Right kidney (tissue), 9 donors: Measurements from ENCODE around the gene CCDC92B.
"Not testable (repeated sequence)": the region's sequence is repeated elsewhere in the genome, so short reads cannot be mapped to it uniquely, and the experiment has no call there.

ENCODE experiments used
- DNase-seq: peaks from one replicate; pipeline ENCODE4 v3.0.0-alpha.2; 2016
- long read RNA-seq, 8 donors: transcript quantifications; one replicate each; lab custom pipeline, GENCODE V29; 2026

CCDC92B gene
- long read RNA-seq, donor 1, result 0 reads
- long read RNA-seq, donor 2, result 0 reads
- long read RNA-seq, donor 3, partial matches to known transcripts, result 0 of 1 reads
- long read RNA-seq, donor 3, other reads (novel, unspliced or antisense), result 0 of 1 reads
- long read RNA-seq, donor 4, partial matches to known transcripts, result 0 of 1 reads
- long read RNA-seq, donor 4, other reads (novel, unspliced or antisense), result 0 of 1 reads
- long read RNA-seq, donor 5, partial matches to known transcripts, result 0 of 1 reads
- long read RNA-seq, donor 5, other reads (novel, unspliced or antisense), result 0 of 1 reads
- long read RNA-seq, donor 6, partial matches to known transcripts, result 0 of 1 reads
- long read RNA-seq, donor 6, other reads (novel, unspliced or antisense), result 0 of 1 reads
- long read RNA-seq, donor 7, result 0 reads
- long read RNA-seq, donor 8, result 0 reads

- no peak for DNase-seq
Observed at GRCh38 chr17:2749058-2749783, at the start of gene CCDC92B. TSS of gene CCDC92B (minus strand) at chr17:2749652. CDS start at chr17:2735145, 14,507 bp downstream.

- no peak for DNase-seq
Observed at GRCh38 chr17:2798678-2799077, 49.2 kb upstream of the CCDC92B start.

DNA sequence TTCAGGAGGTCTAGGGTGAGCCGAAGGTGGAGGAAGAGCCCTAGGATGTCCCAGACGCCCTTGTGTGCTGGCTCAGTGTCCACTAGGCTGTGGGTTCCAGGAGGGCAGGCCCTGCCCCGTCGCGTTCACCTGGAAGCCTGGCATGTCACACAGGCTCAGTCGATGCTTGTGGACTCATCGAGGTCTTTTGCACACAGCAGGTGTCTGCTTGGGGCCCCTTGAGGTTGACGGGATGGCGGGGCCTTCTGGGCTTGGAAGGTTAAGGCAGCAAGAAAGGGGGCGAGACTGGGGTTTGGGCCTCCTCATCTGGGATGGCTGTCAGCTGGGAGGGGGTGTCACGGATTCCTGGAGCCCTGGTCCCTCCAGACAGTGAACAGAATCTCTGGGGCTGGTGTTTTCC lies 48.7 kb upstream of the CCDC92B start:
- no peak for DNase-seq

GRCh38 chr17:2797637-2798036 lies 48.2 kb upstream of the CCDC92B start:
- no peak for DNase-seq

DNA sequence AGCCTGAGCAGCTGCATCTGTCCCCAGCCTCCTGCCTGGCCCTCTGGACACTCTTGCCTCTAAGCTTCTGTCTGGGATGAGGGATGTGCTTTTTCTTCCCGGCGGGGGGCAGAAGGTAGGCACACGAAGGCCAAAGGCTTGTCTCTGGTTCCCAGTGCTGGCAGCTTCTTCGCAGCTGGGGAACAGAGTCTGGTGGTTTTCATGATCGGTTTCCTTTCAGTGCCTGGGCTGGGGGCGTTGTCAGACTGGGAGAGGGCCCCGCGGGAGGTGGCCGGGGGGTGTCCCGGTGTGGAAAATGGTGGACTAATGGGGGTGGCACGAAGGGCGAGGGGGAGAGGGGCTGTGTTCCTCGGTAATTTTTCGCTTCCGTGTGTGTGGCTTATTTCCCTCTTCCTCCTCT lies 47.8 kb upstream of the CCDC92B start:
- DNase-seq, result no peak

- no peak for DNase-seq
Observed at GRCh38 chr17:2796164-2797125, 47.0 kb upstream of the CCDC92B start, which contains the start of gene RAP1GAP2. TSS of gene RAP1GAP2 (plus strand) at chr17:2796438. CDS start at chr17:2796528, 90 bp downstream.

DNA sequence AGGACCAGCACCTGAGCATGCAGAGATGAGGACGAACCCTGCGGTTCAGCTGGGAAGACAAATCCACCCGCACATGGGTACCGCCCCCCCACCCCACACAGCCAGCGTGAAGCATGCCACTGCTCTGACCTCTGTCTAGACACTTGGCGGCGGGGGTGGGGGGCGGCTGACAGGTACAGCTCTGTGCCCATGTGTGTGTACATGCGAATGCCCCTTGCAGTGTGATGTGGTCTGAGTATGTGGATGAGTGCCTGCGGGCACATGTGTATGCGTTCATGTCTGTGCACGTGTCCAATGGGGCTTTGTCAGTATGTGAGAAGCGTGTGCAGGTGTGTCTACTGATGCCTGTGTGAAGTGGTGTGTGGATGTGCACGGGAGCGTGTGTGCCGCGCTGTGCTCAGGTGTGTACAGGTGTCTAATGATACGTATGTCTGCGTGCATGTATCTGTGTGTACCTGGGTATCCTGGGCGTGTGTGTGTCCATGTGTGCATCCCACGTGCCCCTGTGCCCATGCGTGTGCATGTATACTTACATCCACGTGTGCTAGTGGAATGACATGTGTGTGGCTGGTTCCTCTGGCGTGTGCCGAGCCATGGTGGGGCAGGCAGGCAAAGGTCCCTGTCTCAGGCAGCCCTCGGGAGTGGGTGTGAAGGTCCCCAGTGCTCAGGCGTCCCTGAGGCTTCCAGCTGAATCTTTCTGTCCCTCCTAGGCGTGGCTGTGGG lies 46.1 kb upstream of the CCDC92B start:
- no peak for DNase-seq

DNA sequence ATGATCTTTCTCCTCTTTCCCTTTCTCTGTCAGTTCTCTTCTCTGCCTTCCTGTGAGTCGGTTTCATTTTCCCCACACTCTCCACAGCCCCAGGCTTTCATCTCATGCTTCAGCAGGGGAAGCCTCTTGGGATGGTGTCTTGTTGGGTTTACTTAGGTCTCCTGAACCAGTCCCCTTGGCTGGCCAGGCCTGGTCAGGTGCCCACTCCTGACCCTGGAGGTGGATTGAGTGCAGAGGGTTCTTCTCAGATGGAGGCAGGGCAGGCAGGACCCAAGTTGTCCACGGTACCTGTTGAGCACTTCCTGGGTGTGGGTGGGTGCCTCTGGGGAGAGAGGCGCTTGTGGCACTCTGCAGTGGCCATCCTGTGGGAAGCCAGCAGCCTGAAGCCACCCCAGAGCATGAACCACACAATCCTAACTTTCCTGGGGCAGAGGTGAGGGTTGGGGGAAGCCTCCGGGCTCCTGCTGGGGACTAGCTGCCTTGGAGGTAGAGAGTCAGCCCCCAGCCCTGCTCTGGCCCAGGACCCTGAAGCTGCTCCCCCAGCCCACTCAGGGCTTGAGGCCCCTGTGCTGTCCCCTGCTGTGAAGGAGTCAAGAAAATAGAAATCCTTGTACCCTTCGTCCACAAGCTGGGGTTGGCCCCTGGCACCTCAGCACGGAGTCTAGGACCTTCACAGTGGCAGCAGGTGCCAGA lies 44.8 kb upstream of the CCDC92B start:
- DNase-seq, result no peak

GRCh38 chr17:2792366-2793169 lies 43.1 kb upstream of the CCDC92B start:
- DNase-seq, result no peak

DNA sequence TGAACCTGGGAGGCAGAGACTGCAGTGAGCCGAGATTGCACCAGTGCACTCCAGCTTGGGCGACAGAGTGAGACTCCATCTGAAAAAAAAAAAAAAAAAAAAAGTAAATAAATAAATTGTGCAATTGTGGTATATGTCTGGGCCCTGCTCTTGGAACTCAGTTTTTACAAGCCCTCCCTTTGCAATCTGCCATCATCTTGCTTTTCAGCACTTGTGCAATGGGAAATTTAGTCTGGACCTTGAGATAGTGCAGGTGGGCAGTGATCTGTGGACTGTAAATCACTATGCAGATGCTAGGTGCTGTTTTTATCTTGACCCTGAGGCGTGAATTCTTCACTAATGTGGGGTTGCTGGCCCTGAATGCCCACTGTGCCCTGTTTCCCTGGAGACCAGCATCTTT lies 40.2 kb upstream of the CCDC92B start:
- no peak for DNase-seq

- DNase-seq, result peak; percentile 79
Observed at GRCh38 chr17:2786176-2786881, 36.9 kb upstream of the CCDC92B start.

GRCh38 chr17:2785376-2785775 lies 35.9 kb upstream of the CCDC92B start:
- not testable (repeated sequence) for DNase-seq

DNA sequence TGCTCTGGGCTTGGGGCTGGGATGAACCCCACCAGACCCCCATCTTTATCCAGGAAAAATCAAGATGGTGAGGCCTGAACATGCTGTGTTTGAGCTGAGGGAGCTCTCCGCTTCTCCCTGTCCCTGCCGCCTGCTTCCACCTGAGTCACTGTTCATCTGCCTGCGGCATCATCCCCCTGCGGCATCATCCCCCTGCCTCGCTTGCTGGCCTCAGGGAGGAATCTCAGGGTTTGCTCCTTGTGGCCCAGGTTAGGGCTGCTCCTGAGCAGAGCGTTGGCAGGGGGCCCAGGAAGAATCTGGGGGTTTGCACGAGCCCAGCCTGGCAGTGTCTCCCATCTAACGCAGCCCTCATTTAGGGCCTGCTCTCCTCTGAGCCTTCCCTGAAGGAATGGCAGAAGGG lies 35.4 kb upstream of the CCDC92B start:
- no peak for DNase-seq

DNA sequence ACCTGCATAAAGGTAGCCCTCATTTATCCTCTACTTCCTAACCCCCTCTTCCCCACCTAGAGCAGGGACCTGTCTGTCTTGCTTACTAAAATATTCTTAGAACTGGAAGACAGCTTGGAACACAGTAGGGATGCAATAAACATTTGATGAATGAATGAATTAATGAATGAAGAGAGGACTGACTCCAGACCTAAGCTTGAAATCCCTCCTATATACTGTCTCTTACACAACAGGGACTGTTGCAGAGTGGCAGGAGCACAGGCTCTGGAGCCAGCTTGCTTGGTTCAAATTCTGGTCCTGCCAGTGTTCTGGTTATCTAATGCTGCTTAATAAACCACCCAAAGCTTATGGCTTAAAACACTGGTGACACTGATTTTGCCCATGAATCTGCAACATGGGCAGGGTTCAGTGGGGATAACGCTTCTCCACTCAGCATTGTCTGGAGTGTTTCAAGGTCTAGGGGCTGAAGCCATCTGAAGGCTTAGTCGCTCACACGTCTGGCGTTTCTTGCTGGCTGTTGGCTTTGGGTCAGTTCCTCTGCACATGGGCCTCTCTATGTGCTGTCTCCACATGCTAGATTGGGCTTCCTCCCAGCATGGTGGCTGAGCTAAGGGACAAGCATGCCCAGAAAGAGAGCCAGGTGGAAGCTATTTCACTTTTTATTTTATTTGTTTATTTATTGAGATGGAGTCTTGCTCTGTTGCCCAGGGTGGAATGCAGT lies 34.0 kb upstream of the CCDC92B start:
- no peak for DNase-seq

DNA sequence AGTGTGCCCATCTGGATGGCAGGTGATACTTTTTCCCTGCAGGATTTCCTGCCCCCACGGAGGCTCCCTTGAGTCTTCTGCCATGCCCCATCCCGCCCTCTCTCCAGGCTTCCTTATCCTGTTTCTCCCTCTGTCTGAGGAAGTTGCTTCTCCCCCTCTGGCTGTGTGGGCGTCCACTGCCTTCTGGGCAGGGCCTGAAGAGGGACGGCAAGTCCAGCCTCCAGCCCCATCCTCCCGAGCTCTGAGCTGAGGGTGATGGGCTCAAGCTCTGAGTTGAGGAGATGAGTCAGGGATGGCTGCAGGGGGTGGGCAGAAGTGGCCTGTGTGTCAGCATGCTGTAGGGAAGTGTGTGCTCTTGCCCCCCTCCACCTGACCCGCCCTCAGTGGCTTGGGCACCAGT lies 32.6 kb upstream of the CCDC92B start:
- DNase-seq, result no peak

GRCh38 chr17:2781598-2781997 lies 32.1 kb upstream of the CCDC92B start:
- not testable (repeated sequence) for DNase-seq

DNA sequence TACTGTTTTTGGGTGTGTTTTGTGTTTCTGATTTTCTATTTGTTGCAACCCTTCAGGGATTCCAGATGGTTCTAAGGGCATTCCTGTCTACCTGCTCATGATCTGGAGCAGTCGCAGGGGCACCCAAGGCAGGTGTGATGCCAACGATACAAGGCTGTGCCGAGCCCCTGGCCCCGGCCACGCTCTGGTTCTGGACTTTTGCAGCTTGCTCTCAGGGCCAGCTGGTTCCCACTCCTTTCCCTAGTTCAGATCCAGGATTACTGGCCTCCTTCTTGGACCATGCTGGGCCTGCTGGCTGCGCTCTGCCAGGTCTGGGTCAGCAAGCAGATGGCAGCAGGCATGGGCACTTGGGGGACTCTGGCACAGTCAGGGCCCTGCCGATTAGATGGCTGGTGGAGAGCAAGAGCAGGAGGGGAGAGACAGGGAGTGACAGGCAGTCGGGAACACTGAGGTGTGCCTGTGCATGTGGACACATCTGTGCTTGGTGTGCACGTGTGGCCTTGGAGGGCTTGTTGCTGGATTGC lies 31.5 kb upstream of the CCDC92B start:
- DNase-seq, result no peak

GRCh38 chr17:2780256-2780655 lies 30.8 kb upstream of the CCDC92B start:
- DNase-seq, result no peak

DNA sequence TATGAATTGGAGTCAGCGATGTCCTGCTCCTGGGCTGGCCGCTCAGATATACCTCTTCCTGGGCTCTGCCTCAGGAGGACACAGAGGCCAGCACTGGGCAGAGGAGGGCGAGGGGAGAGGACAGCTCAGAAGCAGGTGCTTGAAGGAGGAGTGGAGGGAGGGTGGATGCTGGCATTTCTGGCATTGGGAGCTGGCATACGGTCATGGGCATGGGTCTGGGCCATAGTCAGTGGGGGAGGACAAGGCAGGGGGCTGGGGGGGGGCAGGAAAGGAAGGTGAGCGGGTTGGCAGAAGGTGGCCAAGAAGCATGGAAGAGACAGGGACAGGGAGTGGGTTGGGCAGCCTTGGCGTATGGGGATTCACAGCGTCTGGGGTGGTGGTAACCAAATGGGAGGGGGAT lies 30.1 kb upstream of the CCDC92B start:
- no peak for DNase-seq
